HepG2 (cell line): ENCODE data around the gene SPAG5. TPM values are rescaled to one million over a fixed set of nuclear protein-coding genes. Genes with fewer than 3 reads are reported as not detected.
A peak's percentile ranks its signal among the peaks of the same experiment; 100 is the strongest.

Experiments used
- CENPT ChIP-seq: sonication (generic); formaldehyde crosslinking; IDR thresholded peaks from 2 replicates; pipeline ENCODE4 v1.8.0; 2022; ENCODE audit warnings: low read depth, mild to moderate bottlenecking, moderate library complexity, missing genetic modification reagents
- FOXC1 ChIP-seq: sonication (generic); formaldehyde crosslinking; IDR thresholded peaks from 2 replicates; pipeline ENCODE4 v1.8.0; 2022; ENCODE audit warnings: mild to moderate bottlenecking, missing genetic modification reagents, borderline replicate concordance
- GATAD1 ChIP-seq: IDR thresholded peaks from 2 replicates; pipeline ENCODE4 v1.6.1; 2016; ENCODE audit warnings: missing genetic modification reagents, missing compliant biosample characterization
- HNRNPH1 ChIP-seq: fragments of 200-400 bp; formaldehyde crosslinking; optimal IDR thresholded peaks from 2 replicates; pipeline ENCODE3; 2017; ENCODE audit warnings: mild to moderate bottlenecking, low read depth, low read length
- ISX ChIP-seq: sonication (generic); formaldehyde crosslinking; conservative IDR thresholded peaks from 2 replicates; pipeline ENCODE4 v1.5.0; 2020; ENCODE audit warnings: missing genetic modification reagents
- KLF13 ChIP-seq: sonication (generic); formaldehyde crosslinking; IDR thresholded peaks from 2 replicates; pipeline ENCODE4 v1.4.0; 2020; ENCODE audit warnings: mild to moderate bottlenecking, missing genetic modification reagents
- MEF2D ChIP-seq: sonication (generic); formaldehyde crosslinking; IDR thresholded peaks from 2 replicates; pipeline ENCODE4 v1.5.1; 2020; ENCODE audit warnings: mild to moderate bottlenecking, missing genetic modification reagents
- NAIF1 ChIP-seq: sonication (generic); formaldehyde crosslinking; IDR thresholded peaks from 2 replicates; pipeline ENCODE4 v1.5.0; 2020; ENCODE audit warnings: mild to moderate bottlenecking, missing genetic modification reagents, borderline replicate concordance
- NCOA5 ChIP-seq: sonication (generic); formaldehyde crosslinking; IDR thresholded peaks from 2 replicates; pipeline ENCODE4 v1.4.0; 2020; ENCODE audit warnings: missing genetic modification reagents
- NRL ChIP-seq: sonication (generic); formaldehyde crosslinking; IDR thresholded peaks from 2 replicates; pipeline ENCODE4 v1.5.0; 2020; ENCODE audit warnings: missing genetic modification reagents, mild to moderate bottlenecking, moderate library complexity, borderline replicate concordance
- POGZ ChIP-seq: sonication (generic); formaldehyde crosslinking; IDR thresholded peaks from 2 replicates; pipeline ENCODE4 v1.4.0; 2020; ENCODE audit warnings: mild to moderate bottlenecking, missing genetic modification reagents
- PTBP1 ChIP-seq: fragments of 200-400 bp; formaldehyde crosslinking; IDR thresholded peaks from 2 replicates; pipeline ENCODE4 v1.6.1; 2018; ENCODE audit warnings: low read length, low read depth; ENCODE audit not compliant: poor library complexity, severe bottlenecking
- REPIN1 ChIP-seq: sonication (generic); formaldehyde crosslinking; IDR thresholded peaks from 2 replicates; pipeline ENCODE4 v1.8.0; 2022; ENCODE audit warnings: missing genetic modification reagents, low read depth, mild to moderate bottlenecking, borderline replicate concordance
- SNRNP70 ChIP-seq: fragments of 200-400 bp; formaldehyde crosslinking; IDR thresholded peaks from 2 replicates; pipeline ENCODE4 v1.6.1; 2017; ENCODE audit warnings: mild to moderate bottlenecking, low read depth, low read length, moderate library complexity
- TBP ChIP-seq: sonication (generic); formaldehyde crosslinking; IDR thresholded peaks from 2 replicates; pipeline ENCODE4 v1.5.0; 2020; ENCODE audit warnings: missing genetic modification reagents
- ZBTB1 ChIP-seq: sonication (generic); formaldehyde crosslinking; IDR thresholded peaks from 2 replicates; pipeline ENCODE4 v1.4.0; 2020; ENCODE audit warnings: missing genetic modification reagents, borderline replicate concordance
- ZBTB7B ChIP-seq: sonication (generic); formaldehyde crosslinking; IDR thresholded peaks from 2 replicates; pipeline ENCODE4 v1.4.0; 2020; ENCODE audit warnings: missing genetic modification reagents
- ZNF160 ChIP-seq: sonication (generic); formaldehyde crosslinking; IDR thresholded peaks from 2 replicates; pipeline ENCODE4 v1.8.0; 2022; ENCODE audit warnings: mild to moderate bottlenecking, inconsistent platforms, missing genetic modification reagents
- ZNF333 ChIP-seq: sonication (generic); formaldehyde crosslinking; IDR thresholded peaks from 2 replicates; pipeline ENCODE4 v1.4.0; 2020; ENCODE audit warnings: mild to moderate bottlenecking, missing genetic modification reagents, borderline replicate concordance
- ZNF446 ChIP-seq: sonication (generic); formaldehyde crosslinking; IDR thresholded peaks from 2 replicates; pipeline ENCODE4 v1.5.0; 2020; ENCODE audit warnings: mild to moderate bottlenecking, missing genetic modification reagents
- ZNF776 ChIP-seq: sonication (generic); formaldehyde crosslinking; IDR thresholded peaks from 2 replicates; pipeline ENCODE4 v1.4.0; 2020; ENCODE audit warnings: mild to moderate bottlenecking, missing genetic modification reagents
- ZNF790 ChIP-seq: sonication (generic); formaldehyde crosslinking; IDR thresholded peaks from 2 replicates; pipeline ENCODE4 v1.8.0; 2022; ENCODE audit warnings: missing genetic modification reagents, mild to moderate bottlenecking, borderline replicate concordance
- ZNF879 ChIP-seq: sonication (generic); formaldehyde crosslinking; IDR thresholded peaks from 2 replicates; pipeline ENCODE4 v1.8.1; 2023; ENCODE audit warnings: missing genetic modification reagents
- polyA plus RNA-seq, 8 experiments: library from polyadenylated mRNA; depleted of rRNA in 3 of 8; stranded (reverse) in 7 of 8; unstranded in 1 of 8; fragments of >200 nt; fragmentation: Illumina TruSeq in 4 of 8; extraction: Trizol in 4 of 8; gene quantifications; 2 replicates each; pipeline versions ENCODE4 v1.2.1 to v1.2.3, GENCODE V29; 2011 to 2016; ENCODE audit warnings: low read depth in 4 of 8, missing spikeins in 1 of 8, mixed read lengths in 1 of 8; ENCODE audit not compliant: insufficient read depth in 1 of 8
- total RNA-seq, 5 experiments: library from RNA; depleted of rRNA; stranded (reverse); fragments of >200 nt; fragmentation: Illumina TruSeq; extraction: Trizol; gene quantifications; 2 replicates each; pipeline ENCODE4 v1.2.3, GENCODE V29; 2016; ENCODE audit warnings: low read depth in 1 of 5
- TF ChIP-seq, protein P1 (sequence below): sonication (generic); formaldehyde crosslinking; IDR thresholded peaks from 2 replicates; pipeline ENCODE4 v1.5.0; 2020; ENCODE audit warnings: mild to moderate bottlenecking, missing genetic modification reagents, borderline replicate concordance
- TF ChIP-seq, protein P2 (sequence below): sonication (generic); formaldehyde crosslinking; IDR thresholded peaks from 2 replicates; pipeline ENCODE4 v1.5.1; 2020; ENCODE audit warnings: missing genetic modification reagents, mild to moderate bottlenecking, borderline replicate concordance
- TF ChIP-seq, protein P3 (sequence below): sonication (generic); formaldehyde crosslinking; IDR thresholded peaks from 2 replicates; pipeline ENCODE4 v1.8.1; 2023; ENCODE audit warnings: mild to moderate bottlenecking, missing genetic modification reagents, borderline replicate concordance

The SPAG5 gene
- total and polyA plus RNA-seq, 2 of the 13 experiments (the other 11 are each of a cell fraction or from before 2014, with no cell fraction given) = 41.4 to 98.0 TPM

DNA sequence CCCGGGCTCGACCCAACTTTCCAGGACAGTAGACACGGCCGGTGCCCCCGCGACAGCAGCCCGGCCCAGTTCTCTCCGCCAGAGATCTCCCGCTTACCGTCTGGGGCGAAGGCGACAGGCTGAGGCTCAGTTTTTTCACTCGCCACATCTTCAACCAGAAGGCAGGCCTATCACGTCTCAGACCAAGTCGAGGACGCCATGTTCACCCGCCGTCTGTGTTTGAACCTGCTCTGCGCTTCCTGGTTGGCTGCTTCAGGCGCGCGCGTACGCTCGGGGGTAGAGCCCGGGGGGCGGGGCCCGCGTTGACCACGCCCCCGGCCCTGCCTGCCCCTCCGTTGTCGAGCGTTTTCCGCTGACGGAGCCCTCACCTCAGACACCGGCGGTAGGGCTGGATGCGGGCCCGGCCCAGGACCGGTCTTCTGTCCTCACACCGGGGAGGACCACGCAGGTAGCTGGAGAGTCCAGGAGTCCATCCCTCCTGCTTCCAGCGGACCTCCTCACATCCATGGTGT, at the start of gene SPAG5 (continued):
- TF ChIP-seq, protein P1, sequence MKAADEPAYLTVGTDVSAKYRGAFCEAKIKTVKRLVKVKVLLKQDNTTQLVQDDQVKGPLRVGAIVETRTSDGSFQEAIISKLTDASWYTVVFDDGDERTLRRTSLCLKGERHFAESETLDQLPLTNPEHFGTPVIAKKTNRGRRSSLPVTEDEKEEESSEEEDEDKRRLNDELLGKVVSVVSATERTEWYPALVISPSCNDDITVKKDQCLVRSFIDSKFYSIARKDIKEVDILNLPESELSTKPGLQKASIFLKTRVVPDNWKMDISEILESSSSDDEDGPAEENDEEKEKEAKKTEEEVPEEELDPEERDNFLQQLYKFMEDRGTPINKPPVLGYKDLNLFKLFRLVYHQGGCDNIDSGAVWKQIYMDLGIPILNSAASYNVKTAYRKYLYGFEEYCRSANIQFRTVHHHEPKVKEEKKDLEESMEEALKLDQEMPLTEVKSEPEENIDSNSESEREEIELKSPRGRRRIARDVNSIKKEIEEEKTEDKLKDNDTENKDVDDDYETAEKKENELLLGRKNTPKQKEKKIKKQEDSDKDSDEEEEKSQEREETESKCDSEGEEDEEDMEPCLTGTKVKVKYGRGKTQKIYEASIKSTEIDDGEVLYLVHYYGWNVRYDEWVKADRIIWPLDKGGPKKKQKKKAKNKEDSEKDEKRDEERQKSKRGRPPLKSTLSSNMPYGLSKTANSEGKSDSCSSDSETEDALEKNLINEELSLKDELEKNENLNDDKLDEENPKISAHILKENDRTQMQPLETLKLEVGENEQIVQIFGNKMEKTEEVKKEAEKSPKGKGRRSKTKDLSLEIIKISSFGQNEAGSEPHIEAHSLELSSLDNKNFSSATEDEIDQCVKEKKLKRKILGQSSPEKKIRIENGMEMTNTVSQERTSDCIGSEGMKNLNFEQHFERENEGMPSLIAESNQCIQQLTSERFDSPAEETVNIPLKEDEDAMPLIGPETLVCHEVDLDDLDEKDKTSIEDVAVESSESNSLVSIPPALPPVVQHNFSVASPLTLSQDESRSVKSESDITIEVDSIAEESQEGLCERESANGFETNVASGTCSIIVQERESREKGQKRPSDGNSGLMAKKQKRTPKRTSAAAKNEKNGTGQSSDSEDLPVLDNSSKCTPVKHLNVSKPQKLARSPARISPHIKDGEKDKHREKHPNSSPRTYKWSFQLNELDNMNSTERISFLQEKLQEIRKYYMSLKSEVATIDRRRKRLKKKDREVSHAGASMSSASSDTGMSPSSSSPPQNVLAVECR = peak; percentile 85; the same call in 1 of the 2 replicates
- TF ChIP-seq ZNF446 (CRISPR knock-in tag) = no peak
- peak; percentile 67 for TF ChIP-seq POGZ (CRISPR knock-in tag)
- peak; percentile 7; the same call in 1 of the 2 replicates for TF ChIP-seq FOXC1 (CRISPR knock-in tag)
- TF ChIP-seq, protein P2, sequence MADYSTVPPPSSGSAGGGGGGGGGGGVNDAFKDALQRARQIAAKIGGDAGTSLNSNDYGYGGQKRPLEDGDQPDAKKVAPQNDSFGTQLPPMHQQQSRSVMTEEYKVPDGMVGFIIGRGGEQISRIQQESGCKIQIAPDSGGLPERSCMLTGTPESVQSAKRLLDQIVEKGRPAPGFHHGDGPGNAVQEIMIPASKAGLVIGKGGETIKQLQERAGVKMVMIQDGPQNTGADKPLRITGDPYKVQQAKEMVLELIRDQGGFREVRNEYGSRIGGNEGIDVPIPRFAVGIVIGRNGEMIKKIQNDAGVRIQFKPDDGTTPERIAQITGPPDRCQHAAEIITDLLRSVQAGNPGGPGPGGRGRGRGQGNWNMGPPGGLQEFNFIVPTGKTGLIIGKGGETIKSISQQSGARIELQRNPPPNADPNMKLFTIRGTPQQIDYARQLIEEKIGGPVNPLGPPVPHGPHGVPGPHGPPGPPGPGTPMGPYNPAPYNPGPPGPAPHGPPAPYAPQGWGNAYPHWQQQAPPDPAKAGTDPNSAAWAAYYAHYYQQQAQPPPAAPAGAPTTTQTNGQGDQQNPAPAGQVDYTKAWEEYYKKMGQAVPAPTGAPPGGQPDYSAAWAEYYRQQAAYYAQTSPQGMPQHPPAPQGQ (CRISPR knock-in tag) = no peak
- TF ChIP-seq, protein P3, sequence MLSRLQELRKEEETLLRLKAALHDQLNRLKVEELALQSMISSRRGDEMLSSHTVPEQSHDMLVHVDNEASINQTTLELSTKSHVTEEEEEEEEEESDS (CRISPR knock-in tag) = no peak
- TF ChIP-seq NRL = no peak
- no peak for TF ChIP-seq REPIN1
- TF ChIP-seq ZNF776 (CRISPR knock-in tag) = peak; percentile 85
- no peak for TF ChIP-seq ZNF879 (CRISPR knock-in tag)
- TF ChIP-seq KLF13 = no peak
- TF ChIP-seq CENPT (CRISPR knock-in tag) = no peak
- TF ChIP-seq TBP (CRISPR knock-in tag) = no peak
- peak; percentile 77 for TF ChIP-seq GATAD1 (CRISPR knock-in tag)
- TF ChIP-seq NAIF1 (CRISPR knock-in tag) = no peak
- TF ChIP-seq ZNF160 (CRISPR knock-in tag) = no peak
- TF ChIP-seq MEF2D (CRISPR knock-in tag) = no peak
- no peak for TF ChIP-seq NCOA5
- TF ChIP-seq ZNF790 (CRISPR knock-in tag) = no peak
- TF ChIP-seq PTBP1 = no peak
- no peak for TF ChIP-seq HNRNPH1
- peak; percentile 76; the same call in 1 of the 2 replicates for TF ChIP-seq ZNF333 (CRISPR knock-in tag)
- TF ChIP-seq ZBTB7B (CRISPR knock-in tag) = no peak
- TF ChIP-seq SNRNP70 = no peak
- TF ChIP-seq ISX (CRISPR knock-in tag) = no peak
- TF ChIP-seq ZBTB1 (CRISPR knock-in tag) = no peak
